ENCODE measurements around the gene PUSL1. TPM values are rescaled to one million over a fixed set of nuclear protein-coding genes. Genes with fewer than 3 reads are reported as not detected.

Gene PUSL1
- total RNA-seq, 6 experiments from 2014 or later = 5.6 to 21.6 (median 8.4) TPM

GRCh38 chr1:1333551-1334241 lies 25.3 kb downstream of the PUSL1 start:
- no peak overlapping the region for H3K4me3 ChIP-seq
- no peaks in the 10 kb centered on the region for H3K27me3 ChIP-seq
- no peak overlapping the region for H3K27ac ChIP-seq
- WGBS (ENCODE audit: insufficient coverage, low coverage, low lambda C conversion rate, missing lambda C conversion rate) = 70% methylated on average over 7 of the region's 36 CpGs
- DNase-seq (no peak), ATAC-seq (peak; percentile 3 to 45 (median 12))
- TF ChIP-seq POLR2A (IDR thresholded peaks at IDR 0.05) = no peak
- TF ChIP-seq CTCF (IDR thresholded peaks at IDR 0.05) = no peak
- H3K36me3 ChIP-seq = peaks cover 0 to 6% (median 1%) of the 10 kb centered on the region in 4 donors
- peaks cover 0 to 5% (median 0%) of the 10 kb centered on the region in 4 donors for H3K4me1 ChIP-seq
- H3K9me3 ChIP-seq = no peaks in the 10 kb centered on the region
- intact Hi-C loops (cut with DNase I) = no loop called here

- DNase-seq (no peak), ATAC-seq (no peak)
- Histone ChIP-seq H3K9me3 (no peaks in the 10 kb centered on the region), H3K4me3 (no peak overlapping the region), H3K4me1 (peaks cover 0 to 5% (median 0%) of the 10 kb centered on the region in 4 donors), H3K27me3 (no peaks in the 10 kb centered on the region), H3K36me3 (peaks cover 0 to 15% (median 1%) of the 10 kb centered on the region in 4 donors), H3K27ac (no peak overlapping the region)
- TF ChIP-seq CTCF (IDR thresholded peaks at IDR 0.05) = no peak
- TF ChIP-seq POLR2A (IDR thresholded peaks at IDR 0.05) = no peak
- intact Hi-C loops (cut with DNase I) = no loop called here
- WGBS (ENCODE audit: insufficient coverage, low coverage, low lambda C conversion rate, missing lambda C conversion rate) = 60% methylated on average over 1 of the region's 11 CpGs
Observed at GRCh38 chr1:1334835-1335234, 26.4 kb downstream of the PUSL1 start.

GRCh38 chr1:1335283-1335682 lies 26.9 kb downstream of the PUSL1 start:
- DNase-seq = no peak
- Histone ChIP-seq H3K27me3 (no peaks in the 10 kb centered on the region), H3K27ac (no peak overlapping the region), H3K4me3 (no peak overlapping the region), H3K9me3 (no peaks in the 10 kb centered on the region), H3K36me3 (peaks cover 0 to 15% (median 1%) of the 10 kb centered on the region in 4 donors), H3K4me1 (peaks cover 0 to 5% (median 0%) of the 10 kb centered on the region in 4 donors)
- intact Hi-C loops (cut with DNase I) = no loop called here
- no peak for ATAC-seq
- TF ChIP-seq POLR2A (IDR thresholded peaks at IDR 0.05) = no peak
- no peak for TF ChIP-seq CTCF (IDR thresholded peaks at IDR 0.05)
- 60% methylated on average over 1 of the region's 16 CpGs for WGBS (ENCODE audit: insufficient coverage, low coverage, low lambda C conversion rate, missing lambda C conversion rate)

GRCh38 chr1:1335792-1336248 lies 27.4 kb downstream of the PUSL1 start:
- Histone ChIP-seq H3K4me3 (no peak overlapping the region), H3K9me3 (no peaks in the 10 kb centered on the region), H3K27me3 (no peaks in the 10 kb centered on the region), H3K36me3 (peaks cover 0 to 15% (median 2%) of the 10 kb centered on the region in 4 donors), H3K4me1 (peaks cover 0 to 5% (median 0%) of the 10 kb centered on the region in 4 donors), H3K27ac (no peak overlapping the region)
- 55% methylated on average over 2 of the region's 21 CpGs for WGBS (ENCODE audit: insufficient coverage, low coverage, low lambda C conversion rate, missing lambda C conversion rate)
- no peak for DNase-seq
- TF ChIP-seq POLR2A (IDR thresholded peaks at IDR 0.05) (no peak), CTCF (IDR thresholded peaks at IDR 0.05) (no peak)
- ATAC-seq = no peak
- intact Hi-C loops (cut with DNase I) = no loop called here

Data from right lobe of liver (tissue), 6 donors.